Keratinocyte (primary cell): ENCODE results near the gene CCDC70. TPM values are rescaled to one million over a fixed set of nuclear protein-coding genes. Genes with fewer than 3 reads are reported as not detected.

Experiments
- DNase-seq: peaks from one replicate; pipeline ENCODE4 v3.0.0-alpha.2; 2011; ENCODE audit warnings: low read depth, missing footprints, low spot score
- FAIRE-seq: peaks from 2 replicates; lab custom pipeline; 2011; peaks lifted over from hg19 to GRCh38; lab: Jason Lieb, UNC
- H2AFZ ChIP-seq: 2 replicates; pipeline ENCODE4 v1.6.0; 2012; ENCODE audit warnings: low read length, control low read depth, inconsistent platforms; ENCODE audit not compliant: control insufficient read depth
- H3K27ac ChIP-seq: 2 replicates; pipeline ENCODE4 v1.5.1; 2011; ENCODE audit warnings: low read length; ENCODE audit not compliant: control insufficient read depth, insufficient read depth
- H3K27me3 ChIP-seq: 3 replicates; pipeline ENCODE4 v1.6.0; 2011; ENCODE audit warnings: low read length; ENCODE audit not compliant: control insufficient read depth, insufficient read depth; ENCODE audit errors: extremely low read depth
- H3K36me3 ChIP-seq, 2 experiments: 2 replicates in 1 of 2; 3 replicates in 1 of 2; pipeline ENCODE4 v1.5.1; 2011; ENCODE audit warnings: low read length in 2 of 2, mild to moderate bottlenecking in 1 of 2; ENCODE audit not compliant: control insufficient read depth in 2 of 2, insufficient read depth in 2 of 2; ENCODE audit errors: extremely low read depth in 1 of 2
- H3K4me1 ChIP-seq: 3 replicates; pipeline ENCODE4 v1.5.1; 2011; ENCODE audit warnings: low read length; ENCODE audit not compliant: control insufficient read depth, insufficient read depth; ENCODE audit errors: extremely low read depth
- H3K4me2 ChIP-seq: 3 replicates; pipeline ENCODE4 v1.6.0; 2011; ENCODE audit warnings: low read depth, low read length; ENCODE audit not compliant: control insufficient read depth, insufficient read depth; ENCODE audit errors: extremely low read depth
- H3K4me3 ChIP-seq, 3 experiments: fragments of 200-600 bp in 1 of 3; sonication (generic) in 1 of 3; 2 replicates in 2 of 3; 3 replicates in 1 of 3; pipeline ENCODE4 v1.5.1; 2011 to 2016; ENCODE audit warnings: low read length in 3 of 3, mild to moderate bottlenecking in 3 of 3, control low read depth in 2 of 3, inconsistent platforms in 1 of 3, low read depth in 1 of 3, mixed read lengths in 1 of 3, mixed run types in 1 of 3, moderate library complexity in 1 of 3; ENCODE audit not compliant: control insufficient read depth in 2 of 3, insufficient read depth in 2 of 3; ENCODE audit errors: extremely low read depth in 1 of 3
- H3K79me2 ChIP-seq: 2 replicates; pipeline ENCODE4 v1.6.0; 2012; ENCODE audit warnings: low read length; ENCODE audit not compliant: control insufficient read depth, insufficient read depth
- H3K9ac ChIP-seq: 3 replicates; pipeline ENCODE4 v1.6.0; 2011; ENCODE audit warnings: low read length; ENCODE audit not compliant: control insufficient read depth, insufficient read depth; ENCODE audit errors: extremely low read depth
- H3K9me1 ChIP-seq: 3 replicates; pipeline ENCODE4 v1.6.0; 2011; ENCODE audit warnings: low read length; ENCODE audit not compliant: control insufficient read depth, insufficient read depth; ENCODE audit errors: extremely low read depth
- H3K9me3 ChIP-seq: 2 replicates; pipeline ENCODE4 v1.5.1; 2012; ENCODE audit warnings: low read depth, low read length; ENCODE audit not compliant: control insufficient read depth
- H4K20me1 ChIP-seq: 3 replicates; pipeline ENCODE4 v1.6.0; 2011; ENCODE audit warnings: low read length; ENCODE audit not compliant: control insufficient read depth, insufficient read depth; ENCODE audit errors: extremely low read depth
- CTCF ChIP-seq, 3 experiments: IDR thresholded peaks in 1 of 3; conservative IDR thresholded peaks in 1 of 3; optimal IDR thresholded peaks in 1 of 3; 2 replicates in 2 of 3; 3 replicates in 1 of 3; pipeline versions ENCODE3 to v1.5.1; 2011; ENCODE audit warnings: low read length in 3 of 3, mild to moderate bottlenecking in 3 of 3, moderate library complexity in 2 of 3, control low read depth in 1 of 3, inconsistent platforms in 1 of 3; ENCODE audit not compliant: insufficient read depth in 2 of 3; ENCODE audit errors: extremely low read depth in 1 of 3
- EZH2 ChIP-seq: IDR thresholded peaks from one replicate; pipeline ENCODE4 v1.6.1; 2012; ENCODE audit warnings: inconsistent platforms, mild to moderate bottlenecking, low read length, moderate library complexity
- dilution Hi-C: fragments of 300-500 bp; cut with MboI; formaldehyde crosslinking; loops from one replicate; pipeline ENCODE4 v1.7.0; 2020; ENCODE audit warnings: low sequenced_read_pairs; ENCODE audit not compliant: extremely low pct_ligation_motif_present
- polyA plus RNA-seq, 5 experiments: library from polyadenylated mRNA; depleted of rRNA in 3 of 5; stranded (reverse) in 3 of 5; stranded (forward) in 1 of 5; unstranded in 1 of 5; fragments of >200 nt; gene quantifications; 1 replicate in 1 of 5; 2 replicates in 3 of 5; 3 replicates in 1 of 5; pipeline versions ENCODE4 v1.2.1 to v1.2.3, GENCODE V29; 2011 to 2012; ENCODE audit warnings: missing spikeins in 2 of 5, low read depth in 1 of 5, low replicate concordance in 1 of 5

Gene CCDC70
- polyA plus RNA-seq, 1 donor (not counting 4 experiments of a cell fraction or from before 2014, with no cell fraction given) = not detected

- no peak for FAIRE-seq
- H4K20me1 ChIP-seq = no peaks in the 10 kb centered on the region
- TF ChIP-seq EZH2 (no peak), CTCF (optimal IDR thresholded peaks at IDR 0.05 in 1 of 3, IDR thresholded peaks at IDR 0.05 in 1 of 3, conservative IDR thresholded peaks at IDR 0.05 in 1 of 3; ENCODE audit: extremely low read depth in 1 of 3, insufficient read depth in 2 of 3, low read length in 3 of 3) (no peak)
These were observed 32.8 kb upstream of the CCDC70 start for GRCh38 chr13:51828730-51829567.

GRCh38 chr13:51829568-51829899, 32.2 kb upstream of the CCDC70 start:
- Histone ChIP-seq H4K20me1 (no peaks in the 10 kb centered on the region), H2AFZ (no peak overlapping the region), H3K27ac (no peak overlapping the region), H3K4me1 (peaks cover 7% of the 10 kb centered on the region), H3K9me3 (no peaks in the 10 kb centered on the region), H3K36me3 (no peaks in the 10 kb centered on the region), H3K4me2 (no peak overlapping the region), H3K4me3 (no peak overlapping the region), H3K27me3 (peaks cover 24% of the 10 kb centered on the region), H3K79me2 (no peaks in the 10 kb centered on the region), H3K9me1 (no peaks in the 10 kb centered on the region), H3K9ac (no peak overlapping the region)
- DNase-seq (no peak), FAIRE-seq (no peak)
- TF ChIP-seq CTCF (optimal IDR thresholded peaks at IDR 0.05 in 1 of 3, IDR thresholded peaks at IDR 0.05 in 1 of 3, conservative IDR thresholded peaks at IDR 0.05 in 1 of 3; ENCODE audit: extremely low read depth in 1 of 3, insufficient read depth in 2 of 3, low read length in 3 of 3) (no peak), EZH2 (no peak)
- dilution Hi-C loops = no loop called here

More at GRCh38 chr13:51828730-51829567, 32.8 kb upstream of the CCDC70 start:
- Histone ChIP-seq H3K9me3 (no peaks in the 10 kb centered on the region), H3K27ac (no peak overlapping the region), H3K4me1 (peaks cover 7% of the 10 kb centered on the region), H3K9ac (no peak overlapping the region), H3K9me1 (no peaks in the 10 kb centered on the region), H3K4me3 (no peak overlapping the region), H3K4me2 (no peak overlapping the region), H3K27me3 (peaks cover 21% of the 10 kb centered on the region), H2AFZ (no peak overlapping the region), H3K36me3 (no peaks in the 10 kb centered on the region), H3K79me2 (no peaks in the 10 kb centered on the region)
- dilution Hi-C loops = no loop called here
- DNase-seq = no peak
